ENCODE results near the gene MAST1.
"Not testable (repeated sequence)": the region's sequence is repeated elsewhere in the genome, so short reads cannot be mapped to it uniquely, and the experiment has no call there.

Gene MAST1

DNA sequence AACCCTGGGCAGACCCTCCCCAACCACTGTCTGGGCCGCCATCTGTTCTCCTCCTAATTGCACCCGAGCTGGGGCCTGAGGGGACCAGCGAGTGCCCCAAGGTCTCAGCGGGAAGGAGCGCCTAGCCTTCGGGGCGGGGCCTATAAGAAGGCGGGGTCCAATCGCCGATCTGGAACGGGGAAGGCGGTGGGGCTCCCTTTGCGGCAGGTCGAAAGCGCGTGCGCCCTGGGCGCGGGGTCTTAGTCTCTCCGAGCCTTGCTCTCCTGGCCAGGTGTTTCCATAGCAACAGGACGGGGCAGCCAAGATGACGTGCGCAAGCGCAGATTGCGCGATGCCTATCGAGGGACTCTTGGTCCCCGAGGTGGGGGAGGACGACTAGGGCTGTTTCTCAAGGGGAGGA is 2.8 kb downstream of the MAST1 start:
- DNase-seq: peak; percentile 54

DNA sequence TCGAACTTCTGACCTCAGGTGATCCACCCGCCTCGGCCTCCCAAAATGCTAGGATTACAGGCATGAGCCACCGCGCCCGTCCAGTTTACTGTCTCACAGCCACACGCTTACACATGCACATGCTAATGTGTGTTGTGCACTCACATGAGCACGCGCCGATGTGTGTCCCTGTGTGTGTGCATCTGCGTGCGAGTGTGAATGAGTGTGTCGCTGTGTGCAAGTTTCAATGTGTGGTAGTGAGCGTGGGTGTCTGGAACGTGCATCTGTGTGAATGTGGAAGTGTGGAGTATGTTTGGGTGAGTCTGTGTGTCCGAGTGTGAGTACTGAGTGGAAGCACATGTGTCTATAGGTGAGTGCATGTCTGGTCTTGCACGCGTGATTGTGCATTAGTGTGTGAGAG is 4.2 kb downstream of the MAST1 start:
- DNase-seq: no peak

- DNase-seq: no peak
Observed at GRCh38 chr19:12843328-12843727, 5.0 kb downstream of the MAST1 start.

- no peak for DNase-seq
Observed at GRCh38 chr19:12843999-12844732, 5.9 kb downstream of the MAST1 start.

DNA sequence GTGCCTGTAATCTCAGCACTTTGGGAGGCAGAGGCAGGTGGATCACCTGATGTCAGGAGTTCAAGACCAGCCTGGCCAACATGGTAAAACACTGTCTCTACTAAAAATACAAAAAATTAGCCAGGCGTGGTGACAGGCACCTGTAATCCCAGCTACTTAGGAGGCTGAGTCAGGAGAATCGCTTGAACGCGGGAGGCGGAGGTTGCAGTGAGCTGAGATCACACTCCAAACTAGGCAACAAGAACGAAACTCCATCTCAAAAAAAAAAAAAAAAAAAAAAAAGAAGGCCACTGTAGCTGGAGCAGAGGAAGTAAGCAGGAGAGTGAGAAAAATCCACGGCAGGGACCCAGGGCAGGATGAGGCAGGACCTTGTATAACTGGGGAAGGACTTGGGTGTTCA is 8.3 kb downstream of the MAST1 start:
- DNase-seq: not testable (repeated sequence)

DNA sequence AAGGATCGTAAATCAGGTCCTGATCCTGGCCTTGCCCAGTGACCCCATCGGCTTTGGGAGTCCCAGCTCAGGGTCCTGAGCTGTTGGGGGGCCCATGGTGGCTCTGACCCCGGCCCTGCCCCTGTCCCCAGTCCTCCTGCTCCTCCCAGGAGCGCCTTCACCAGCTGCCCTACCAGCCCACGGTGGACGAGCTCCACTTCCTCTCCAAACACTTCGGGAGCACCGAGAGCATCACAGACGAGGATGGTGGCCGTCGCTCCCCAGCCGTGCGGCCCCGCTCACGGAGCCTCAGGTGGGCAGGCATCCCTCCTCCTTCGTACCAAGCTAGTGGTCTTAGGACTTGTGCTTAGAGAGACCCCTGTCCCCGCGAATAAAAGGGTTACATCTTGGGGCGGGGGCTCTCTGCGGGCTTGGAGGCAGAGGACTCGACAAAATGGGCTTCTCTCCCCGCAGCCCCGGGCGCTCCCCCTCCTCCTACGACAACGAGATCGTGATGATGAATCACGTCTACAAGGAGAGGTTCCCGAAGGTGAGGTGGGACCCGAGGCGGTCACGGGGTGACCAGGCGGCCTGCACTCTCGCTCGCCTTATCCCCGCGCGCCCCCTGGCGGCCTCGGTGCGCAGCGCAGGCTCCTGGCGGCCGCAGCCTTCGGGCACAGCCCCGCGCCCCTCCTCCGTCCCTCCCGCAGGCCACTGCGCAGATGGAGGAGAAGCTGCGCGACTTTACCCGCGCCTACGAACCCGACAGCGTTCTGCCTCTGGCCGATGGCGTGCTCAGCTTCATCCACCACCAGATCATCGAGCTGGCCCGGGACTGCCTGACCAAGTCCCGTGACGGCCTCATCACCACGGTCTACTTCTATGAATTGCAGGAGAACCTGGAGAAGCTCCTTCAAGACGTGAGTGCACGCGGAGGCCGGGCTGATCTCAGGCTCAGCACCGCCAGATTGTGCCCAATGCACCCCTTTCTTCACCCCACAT is 9.1 kb downstream of the MAST1 start:
- DNase-seq: peak; percentile 86

- no peak for DNase-seq
Observed at GRCh38 chr19:12856653-12857052, 18.3 kb downstream of the MAST1 start.

DNA sequence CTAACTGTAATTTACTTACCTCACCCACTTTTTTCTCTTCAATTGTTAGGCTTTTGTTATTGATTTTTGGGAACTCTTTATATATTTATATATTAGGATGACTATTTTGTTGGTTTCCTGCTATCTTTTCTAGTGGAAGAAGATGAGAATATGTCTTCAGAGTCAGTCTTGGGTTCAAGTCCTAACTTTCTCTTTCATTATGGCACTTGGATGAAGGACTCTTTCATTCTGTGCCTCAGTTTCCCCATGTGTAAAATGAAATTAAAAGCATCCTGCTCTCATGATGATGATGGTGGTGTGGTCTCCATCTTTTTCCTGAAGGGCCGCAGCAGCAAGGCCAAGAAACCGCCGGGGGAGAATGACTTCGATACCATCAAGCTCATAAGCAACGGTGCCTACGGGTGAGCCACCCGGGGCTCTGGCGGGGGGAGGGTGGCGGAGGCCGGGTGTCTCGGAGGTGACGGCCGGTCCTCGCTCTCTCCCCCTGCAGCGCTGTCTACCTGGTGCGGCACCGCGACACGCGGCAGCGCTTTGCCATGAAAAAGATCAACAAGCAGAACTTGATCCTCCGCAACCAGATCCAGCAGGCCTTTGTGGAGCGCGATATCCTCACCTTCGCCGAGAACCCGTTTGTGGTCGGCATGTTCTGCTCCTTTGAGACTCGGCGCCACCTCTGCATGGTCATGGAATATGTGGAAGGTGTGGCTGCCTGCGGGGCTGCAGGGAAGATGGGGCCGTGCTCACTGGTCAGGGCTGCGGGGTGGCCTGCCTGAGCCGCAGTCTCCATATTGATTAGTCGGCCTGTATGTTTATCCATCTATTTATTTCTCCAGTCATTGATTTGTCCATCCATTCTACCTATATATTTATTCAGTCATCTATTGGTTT is 20.0 kb downstream of the MAST1 start:
- no peak for DNase-seq

DNA sequence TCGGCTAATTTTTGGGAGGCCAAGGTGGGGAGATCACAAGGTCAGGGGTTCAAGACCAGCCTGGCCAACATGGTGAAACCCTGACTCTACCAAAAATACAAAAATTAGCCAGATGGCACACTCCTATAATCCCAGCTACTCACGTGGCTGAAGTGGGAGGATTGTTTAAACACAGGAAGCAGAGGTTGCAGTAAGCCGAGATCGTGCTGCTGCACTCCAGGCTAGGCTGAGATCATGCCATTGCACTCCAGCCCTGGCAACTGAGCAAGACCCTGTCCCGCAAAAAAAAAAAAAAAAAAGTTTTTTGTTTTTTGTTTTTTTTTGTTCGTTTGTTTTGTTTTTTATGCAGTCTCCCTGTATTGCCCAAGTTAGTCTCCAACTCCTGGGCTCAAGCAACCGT is 21.2 kb downstream of the MAST1 start:
- no peak for DNase-seq

- no peak for DNase-seq
Observed at GRCh38 chr19:12864143-12864542, 25.8 kb downstream of the MAST1 start.

DNA sequence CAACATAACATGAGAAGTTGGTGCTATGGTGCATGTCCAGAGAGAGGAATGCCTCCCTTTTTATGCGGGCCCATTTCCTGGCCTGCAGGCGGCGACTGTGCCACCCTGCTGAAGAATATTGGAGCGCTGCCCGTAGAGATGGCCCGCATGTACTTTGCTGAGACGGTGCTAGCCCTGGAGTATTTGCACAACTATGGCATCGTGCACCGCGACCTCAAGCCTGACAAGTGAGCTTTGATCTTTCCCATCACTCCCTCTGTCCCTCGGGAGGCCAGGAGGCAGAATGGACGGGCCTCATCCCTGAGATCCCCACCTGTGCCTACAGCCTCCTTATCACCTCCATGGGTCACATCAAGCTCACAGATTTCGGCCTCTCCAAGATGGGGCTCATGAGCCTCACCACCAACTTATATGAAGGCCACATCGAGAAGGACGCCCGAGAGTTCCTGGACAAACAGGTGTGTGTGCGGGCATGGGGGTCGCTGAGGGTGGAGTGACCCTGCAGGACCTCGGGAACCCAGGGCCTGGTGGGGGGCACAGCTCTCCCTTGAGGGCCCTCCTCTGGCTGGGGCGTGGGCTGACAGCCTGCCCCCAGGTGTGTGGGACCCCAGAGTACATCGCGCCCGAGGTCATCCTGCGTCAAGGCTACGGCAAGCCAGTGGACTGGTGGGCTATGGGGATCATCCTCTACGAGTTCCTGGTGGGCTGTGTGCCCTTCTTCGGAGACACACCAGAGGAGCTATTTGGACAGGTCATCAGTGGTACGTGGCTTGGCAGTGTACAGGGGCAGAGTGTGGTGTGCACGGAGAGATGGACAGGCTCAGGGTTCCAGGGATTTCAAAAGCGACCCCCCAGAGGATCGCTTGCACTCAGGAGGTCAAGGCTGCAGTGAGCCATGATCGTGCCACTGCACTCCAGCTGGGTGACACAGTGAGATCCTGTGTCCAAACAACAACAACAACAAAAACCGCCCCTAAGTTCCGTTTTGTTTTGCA is 26.7 kb downstream of the MAST1 start:
- no peak for DNase-seq

DNA sequence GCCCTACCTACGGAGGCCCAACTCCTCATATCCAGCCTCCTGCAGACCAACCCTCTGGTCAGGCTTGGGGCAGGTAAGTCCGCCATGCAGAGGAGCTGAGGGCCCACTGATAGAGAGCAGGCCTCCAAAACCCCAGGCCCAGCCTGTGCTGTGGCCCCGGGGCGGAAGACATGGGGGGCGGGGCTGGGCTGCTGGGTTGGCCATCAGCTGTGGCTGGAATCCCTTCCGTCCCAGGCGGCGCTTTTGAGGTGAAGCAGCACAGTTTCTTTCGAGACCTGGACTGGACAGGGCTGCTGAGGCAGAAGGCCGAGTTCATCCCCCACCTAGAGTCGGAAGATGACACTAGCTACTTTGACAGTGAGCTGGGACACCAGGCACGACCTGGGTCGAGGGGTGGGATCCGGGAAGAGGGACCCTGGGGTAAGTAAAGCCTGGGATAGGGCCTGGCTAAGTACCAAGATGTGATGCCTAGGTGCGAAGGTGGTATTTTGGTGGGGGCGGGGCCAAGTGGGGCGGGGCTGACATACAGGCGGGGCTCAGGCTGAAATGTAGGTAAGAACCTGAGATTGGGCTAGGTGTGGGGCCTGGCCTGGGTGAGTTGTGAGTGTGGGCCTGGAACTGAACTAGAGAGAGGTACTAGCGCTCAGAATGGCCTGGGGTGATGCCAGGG is 27.6 kb downstream of the MAST1 start:
- DNase-seq: no peak

DNA sequence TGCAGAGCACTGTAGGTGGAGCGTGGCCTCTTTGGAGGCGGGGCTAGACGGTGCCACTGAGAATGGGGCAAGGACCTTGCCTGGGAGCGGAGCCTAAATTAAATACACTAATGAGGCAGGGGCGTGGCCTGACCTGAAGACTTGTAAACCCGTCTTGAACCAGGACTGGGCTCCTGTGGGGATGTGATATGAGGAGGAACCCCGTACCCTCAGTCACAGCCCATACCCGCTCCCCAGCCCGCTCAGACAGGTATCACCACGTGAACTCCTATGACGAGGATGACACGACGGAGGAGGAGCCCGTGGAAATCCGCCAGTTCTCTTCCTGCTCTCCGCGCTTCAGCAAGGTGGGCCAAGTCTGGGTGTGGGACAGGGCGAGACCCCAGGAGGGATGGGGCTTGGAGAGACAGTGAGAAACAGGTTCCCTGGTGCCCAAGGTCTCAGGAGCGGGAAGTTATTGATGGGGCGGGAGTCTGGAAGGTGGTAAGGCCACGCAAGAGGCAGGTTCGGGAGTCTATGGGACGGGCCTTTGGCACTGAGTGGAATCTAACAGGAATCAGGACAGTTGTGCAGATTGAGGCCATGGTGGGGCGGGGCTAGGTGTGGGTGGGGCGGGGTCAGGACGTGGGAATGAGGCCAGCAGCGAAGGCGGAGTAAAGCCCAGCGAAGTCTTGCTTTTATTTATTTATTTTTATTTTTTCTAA is 28.3 kb downstream of the MAST1 start:
- DNase-seq: no peak

DNA sequence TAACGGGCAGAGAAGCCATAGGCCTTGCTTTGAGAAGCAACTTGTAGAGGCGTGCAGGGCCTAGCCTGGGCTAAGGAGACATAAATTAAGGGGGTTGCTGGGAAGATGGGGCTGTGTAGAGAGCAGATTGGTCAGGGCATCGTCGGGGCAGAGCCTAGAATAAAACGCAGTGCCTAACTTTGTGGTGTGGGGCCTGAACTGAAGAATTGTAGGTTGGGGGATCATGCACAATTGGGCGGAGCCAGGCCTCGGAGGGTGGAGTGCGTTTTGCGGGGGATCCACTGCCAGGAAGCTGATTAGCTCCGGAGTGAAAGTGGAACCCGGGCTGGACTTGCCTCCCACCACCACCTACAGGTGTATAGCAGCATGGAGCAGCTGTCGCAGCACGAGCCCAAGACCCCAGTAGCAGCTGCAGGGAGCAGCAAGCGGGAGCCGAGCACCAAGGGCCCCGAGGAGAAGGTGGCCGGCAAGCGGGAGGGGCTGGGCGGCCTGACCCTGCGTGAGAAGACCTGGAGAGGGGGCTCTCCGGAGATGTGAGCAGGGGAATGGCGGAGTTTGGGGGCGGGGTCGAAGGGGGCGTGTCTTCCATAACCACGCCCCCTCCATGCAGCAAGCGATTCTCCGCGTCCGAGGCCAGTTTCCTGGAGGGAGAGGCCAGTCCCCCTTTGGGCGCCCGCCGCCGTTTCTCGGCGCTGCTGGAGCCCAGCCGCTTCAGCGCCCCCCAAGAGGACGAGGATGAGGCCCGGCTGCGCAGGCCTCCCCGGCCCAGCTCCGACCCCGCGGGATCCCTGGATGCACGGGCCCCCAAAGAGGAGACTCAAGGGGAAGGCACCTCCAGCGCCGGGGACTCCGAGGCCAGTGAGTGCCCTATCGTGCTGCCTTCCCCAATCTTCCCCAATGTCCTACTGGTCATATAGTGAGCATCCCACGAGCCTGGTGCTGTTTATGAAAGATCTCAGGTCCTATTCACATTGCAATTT is 29.1 kb downstream of the MAST1 start:
- DNase-seq: peak; percentile 85

DNA sequence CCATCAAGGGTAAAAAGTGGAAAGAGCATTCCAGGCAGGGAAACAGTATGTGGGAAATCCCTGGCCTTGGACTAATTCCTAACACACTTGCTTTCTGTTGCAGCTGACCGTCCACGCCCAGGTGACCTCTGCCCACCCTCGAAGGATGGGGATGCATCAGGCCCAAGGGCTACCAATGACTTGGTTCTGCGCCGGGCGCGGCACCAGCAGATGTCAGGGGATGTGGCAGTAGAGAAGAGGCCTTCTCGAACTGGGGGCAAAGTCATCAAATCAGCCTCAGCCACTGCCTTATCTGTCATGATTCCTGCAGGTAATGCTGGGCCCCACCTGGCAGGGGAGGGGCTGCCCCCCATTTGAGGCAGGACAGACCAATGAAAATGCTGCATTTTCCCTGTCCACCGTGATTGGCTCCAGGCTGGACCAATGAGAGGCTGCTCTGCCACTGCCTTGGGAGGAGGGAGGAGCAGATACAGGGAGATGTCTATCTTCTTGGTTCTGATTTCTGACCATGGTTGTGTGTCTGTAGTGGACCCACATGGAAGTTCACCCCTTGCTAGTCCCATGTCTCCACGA is 30.3 kb downstream of the MAST1 start:
- no peak for DNase-seq

DNA sequence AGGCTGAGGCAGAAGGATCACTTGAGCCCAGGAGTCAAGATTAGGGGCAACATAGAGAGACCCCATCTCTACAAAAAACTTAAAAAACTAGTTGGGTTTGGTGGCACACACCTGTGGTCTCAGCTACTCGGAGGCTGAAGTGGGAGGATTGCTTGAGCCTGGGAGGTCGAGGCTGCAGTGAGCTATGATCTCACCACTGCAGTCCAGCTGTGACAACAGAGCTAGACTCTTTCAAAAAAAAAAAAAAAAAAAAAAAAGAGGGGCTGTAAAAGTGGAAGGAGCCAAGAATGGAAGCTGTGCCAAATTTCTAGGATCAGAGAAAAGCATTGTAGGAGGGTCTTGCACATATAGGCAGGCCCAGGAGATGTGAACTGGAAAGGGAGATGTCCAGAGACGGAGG is 33.4 kb downstream of the MAST1 start:
- no peak for DNase-seq

DNA sequence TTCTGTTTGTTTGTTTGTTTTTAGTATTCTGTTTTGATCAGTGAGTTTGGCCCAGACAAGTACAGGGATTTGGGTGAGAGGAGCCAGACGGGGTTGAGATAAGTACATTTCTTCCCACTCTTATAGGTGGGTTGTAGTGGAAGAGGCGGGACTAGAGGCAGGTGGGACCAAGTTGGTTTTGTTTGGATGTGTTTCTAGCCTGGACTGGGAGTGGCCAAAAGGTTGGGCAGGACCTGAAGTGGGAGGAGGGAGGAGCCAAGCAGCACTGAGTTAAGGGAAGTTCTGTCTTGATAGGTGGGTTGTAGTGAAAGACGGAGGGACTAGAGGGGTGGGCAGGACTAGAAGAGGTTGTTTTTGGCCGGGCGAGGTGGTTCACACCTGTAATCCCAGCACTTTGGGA is 33.9 kb downstream of the MAST1 start:
- DNase-seq: no peak

- DNase-seq: no peak
Observed at GRCh38 chr19:12872941-12873890, 34.9 kb downstream of the MAST1 start.

Data from left hindlimb (tissue), 1 donor.